ENCODE measurements around the gene HAP1.

DNA sequence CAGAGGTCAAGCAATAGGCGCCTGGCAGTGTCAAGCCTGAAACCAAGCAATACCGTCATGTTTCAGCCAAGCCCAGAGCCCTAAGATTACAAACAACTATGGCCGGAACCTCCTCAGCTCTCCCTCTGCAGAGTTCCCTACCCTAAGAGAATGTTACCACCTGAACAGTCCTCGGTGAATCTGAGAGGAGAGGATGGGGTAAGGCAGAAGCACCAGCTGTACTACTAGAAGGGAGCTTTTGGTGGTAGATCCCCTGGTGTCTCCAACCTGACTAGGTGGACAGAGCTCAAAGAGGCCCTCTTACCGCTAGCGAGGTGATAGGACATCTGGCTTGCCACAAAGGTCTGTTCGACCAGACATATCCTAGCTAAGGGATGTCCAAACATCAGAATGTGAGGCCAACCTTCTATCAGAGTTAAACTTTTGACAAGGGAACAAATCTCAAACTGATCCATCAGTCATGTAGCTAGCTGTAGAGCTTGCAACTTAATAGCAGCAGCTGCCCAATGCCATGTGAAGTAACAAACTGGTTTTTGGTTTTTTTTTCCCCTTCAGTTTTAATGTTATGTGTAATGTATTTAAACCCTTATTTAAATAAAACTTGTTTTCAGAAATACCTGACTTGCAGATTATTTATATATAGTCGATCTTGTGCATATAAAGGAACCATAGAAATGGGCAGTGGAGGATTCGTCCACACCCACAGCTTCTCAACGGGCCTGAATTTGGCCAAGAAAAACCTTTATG lies 43.2 kb downstream of the HAP1 start:
- TF ChIP-seq, protein P1, sequence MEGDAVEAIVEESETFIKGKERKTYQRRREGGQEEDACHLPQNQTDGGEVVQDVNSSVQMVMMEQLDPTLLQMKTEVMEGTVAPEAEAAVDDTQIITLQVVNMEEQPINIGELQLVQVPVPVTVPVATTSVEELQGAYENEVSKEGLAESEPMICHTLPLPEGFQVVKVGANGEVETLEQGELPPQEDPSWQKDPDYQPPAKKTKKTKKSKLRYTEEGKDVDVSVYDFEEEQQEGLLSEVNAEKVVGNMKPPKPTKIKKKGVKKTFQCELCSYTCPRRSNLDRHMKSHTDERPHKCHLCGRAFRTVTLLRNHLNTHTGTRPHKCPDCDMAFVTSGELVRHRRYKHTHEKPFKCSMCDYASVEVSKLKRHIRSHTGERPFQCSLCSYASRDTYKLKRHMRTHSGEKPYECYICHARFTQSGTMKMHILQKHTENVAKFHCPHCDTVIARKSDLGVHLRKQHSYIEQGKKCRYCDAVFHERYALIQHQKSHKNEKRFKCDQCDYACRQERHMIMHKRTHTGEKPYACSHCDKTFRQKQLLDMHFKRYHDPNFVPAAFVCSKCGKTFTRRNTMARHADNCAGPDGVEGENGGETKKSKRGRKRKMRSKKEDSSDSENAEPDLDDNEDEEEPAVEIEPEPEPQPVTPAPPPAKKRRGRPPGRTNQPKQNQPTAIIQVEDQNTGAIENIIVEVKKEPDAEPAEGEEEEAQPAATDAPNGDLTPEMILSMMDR (conservative IDR thresholded peaks at IDR 0.05 in 1 of 2, IDR thresholded peaks at IDR 0.05 in 1 of 2; ENCODE audit: low read depth in 1 of 2, low read length in 2 of 2) = no peak
- no peak for TF ChIP-seq EZH2 (IDR thresholded peaks at IDR 0.05; ENCODE audit: low read length, missing control alignments)

Data from fibroblast of lung (primary cell).